Mesothelial cell of epicardium (in vitro differentiated cells): ENCODE measurements around the gene TMEM161A. TPM values are rescaled to one million over a fixed set of nuclear protein-coding genes. Genes with fewer than 3 reads are reported as not detected.

ENCODE experiments used
- DNase-seq, 2 experiments: peaks; one replicate each; pipeline ENCODE4 v3.0.0; 2021; ENCODE audit warnings: low spot score in 2 of 2; ENCODE audit not compliant: unreplicated experiment in 2 of 2
- H3K27ac Mint-ChIP-seq: 2 replicates; pipeline ENCODE4 v1.8.0; 2021; ENCODE audit warnings: mixed read lengths
- H3K27me3 Mint-ChIP-seq: 2 replicates; pipeline ENCODE4 v1.8.0; 2021; ENCODE audit warnings: low read depth, mixed read lengths
- H3K36me3 Mint-ChIP-seq: 2 replicates; pipeline ENCODE4 v1.8.0; 2021; ENCODE audit warnings: mixed read lengths
- H3K4me1 Mint-ChIP-seq: 2 replicates; pipeline ENCODE4 v1.8.0; 2021; ENCODE audit warnings: mixed read lengths
- H3K4me3 Mint-ChIP-seq: 2 replicates; pipeline ENCODE4 v1.8.0; 2021; ENCODE audit warnings: mild to moderate bottlenecking, moderate library complexity, mixed read lengths
- H3K9me3 Mint-ChIP-seq: 2 replicates; pipeline ENCODE4 v1.8.0; 2021; ENCODE audit warnings: mixed read lengths
- total RNA-seq: library from RNA; stranded (reverse); gene quantifications from 3 replicates; pipeline ENCODE4 v1.2.1, GENCODE V29; 2021
- TF ChIP-seq, protein P1 (sequence below): fragments of 200-600 bp; sonication (generic); IDR thresholded peaks from one replicate; pipeline ENCODE4 v1.5.0; 2021; ENCODE audit warnings: antibody characterized with exemption; ENCODE audit not compliant: unreplicated experiment

The TMEM161A gene
- total RNA-seq, 1 donor from 2014 or later: 45.5 TPM

DNA sequence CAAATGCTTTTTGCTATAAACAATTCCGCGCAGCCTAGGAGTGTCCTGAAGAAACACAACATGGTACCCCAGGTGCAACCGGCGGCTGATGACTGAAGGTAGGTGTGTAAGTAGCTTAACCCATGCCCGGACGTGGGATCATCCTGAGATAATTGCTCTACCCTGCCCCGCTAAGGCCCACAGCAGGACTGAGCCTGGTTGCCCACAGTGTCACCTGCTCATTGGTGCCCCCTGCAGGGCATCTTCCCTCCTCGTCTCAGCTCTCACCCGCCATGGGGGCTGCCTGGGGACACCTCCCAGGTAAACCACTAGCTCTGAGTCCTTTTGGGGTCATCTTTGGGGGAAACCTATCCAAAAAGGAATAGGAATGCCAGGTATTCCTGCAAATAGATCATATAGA is 22.3 kb downstream of the TMEM161A start:
- Mint-ChIP-seq H3K27ac (no peak overlapping the region), H3K36me3 (peaks cover 10% of the 10 kb centered on the region), H3K27me3 (peaks cover 7% of the 10 kb centered on the region), H3K9me3 (no peaks in the 10 kb centered on the region), H3K4me1 (no peaks in the 10 kb centered on the region), H3K4me3 (no peak overlapping the region)
- TF ChIP-seq, protein P1, sequence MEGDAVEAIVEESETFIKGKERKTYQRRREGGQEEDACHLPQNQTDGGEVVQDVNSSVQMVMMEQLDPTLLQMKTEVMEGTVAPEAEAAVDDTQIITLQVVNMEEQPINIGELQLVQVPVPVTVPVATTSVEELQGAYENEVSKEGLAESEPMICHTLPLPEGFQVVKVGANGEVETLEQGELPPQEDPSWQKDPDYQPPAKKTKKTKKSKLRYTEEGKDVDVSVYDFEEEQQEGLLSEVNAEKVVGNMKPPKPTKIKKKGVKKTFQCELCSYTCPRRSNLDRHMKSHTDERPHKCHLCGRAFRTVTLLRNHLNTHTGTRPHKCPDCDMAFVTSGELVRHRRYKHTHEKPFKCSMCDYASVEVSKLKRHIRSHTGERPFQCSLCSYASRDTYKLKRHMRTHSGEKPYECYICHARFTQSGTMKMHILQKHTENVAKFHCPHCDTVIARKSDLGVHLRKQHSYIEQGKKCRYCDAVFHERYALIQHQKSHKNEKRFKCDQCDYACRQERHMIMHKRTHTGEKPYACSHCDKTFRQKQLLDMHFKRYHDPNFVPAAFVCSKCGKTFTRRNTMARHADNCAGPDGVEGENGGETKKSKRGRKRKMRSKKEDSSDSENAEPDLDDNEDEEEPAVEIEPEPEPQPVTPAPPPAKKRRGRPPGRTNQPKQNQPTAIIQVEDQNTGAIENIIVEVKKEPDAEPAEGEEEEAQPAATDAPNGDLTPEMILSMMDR: peak; percentile 20
- DNase-seq: no peak

DNA sequence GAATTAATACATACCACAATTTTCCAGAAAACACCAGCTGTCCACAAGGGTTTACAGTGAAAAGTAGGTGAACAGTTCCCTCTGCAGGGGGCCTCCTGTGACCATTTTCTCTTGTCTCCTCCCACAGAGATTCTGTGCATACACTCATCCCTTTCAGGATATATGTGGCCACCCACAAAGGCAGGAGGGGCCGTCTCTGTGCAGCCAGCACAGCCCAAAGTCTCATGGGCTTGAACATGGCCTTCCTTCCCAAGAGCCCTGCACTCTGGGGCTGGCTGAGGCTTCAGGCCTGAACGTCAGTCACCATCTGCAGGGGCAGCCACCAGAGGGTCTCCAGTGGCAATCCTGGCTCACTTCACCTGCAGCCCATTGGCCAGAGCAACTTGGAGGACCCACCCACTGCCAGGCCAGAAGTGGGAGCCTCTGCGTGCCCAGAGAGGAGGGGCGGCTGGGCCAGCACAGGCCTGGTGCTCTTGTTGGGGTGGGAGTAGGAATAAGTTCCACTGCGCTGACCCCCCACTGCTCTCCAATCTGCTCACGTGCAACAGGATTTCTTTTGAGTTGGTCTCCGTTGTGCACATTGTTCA is 25.1 kb downstream of the TMEM161A start:
- Mint-ChIP-seq H3K27ac (no peak overlapping the region), H3K27me3 (peaks cover 13% of the 10 kb centered on the region), H3K36me3 (peaks cover 4% of the 10 kb centered on the region), H3K9me3 (no peaks in the 10 kb centered on the region), H3K4me1 (peaks cover 3% of the 10 kb centered on the region), H3K4me3 (no peak overlapping the region)
- no peak for DNase-seq
- TF ChIP-seq, protein P1: no peak

DNA sequence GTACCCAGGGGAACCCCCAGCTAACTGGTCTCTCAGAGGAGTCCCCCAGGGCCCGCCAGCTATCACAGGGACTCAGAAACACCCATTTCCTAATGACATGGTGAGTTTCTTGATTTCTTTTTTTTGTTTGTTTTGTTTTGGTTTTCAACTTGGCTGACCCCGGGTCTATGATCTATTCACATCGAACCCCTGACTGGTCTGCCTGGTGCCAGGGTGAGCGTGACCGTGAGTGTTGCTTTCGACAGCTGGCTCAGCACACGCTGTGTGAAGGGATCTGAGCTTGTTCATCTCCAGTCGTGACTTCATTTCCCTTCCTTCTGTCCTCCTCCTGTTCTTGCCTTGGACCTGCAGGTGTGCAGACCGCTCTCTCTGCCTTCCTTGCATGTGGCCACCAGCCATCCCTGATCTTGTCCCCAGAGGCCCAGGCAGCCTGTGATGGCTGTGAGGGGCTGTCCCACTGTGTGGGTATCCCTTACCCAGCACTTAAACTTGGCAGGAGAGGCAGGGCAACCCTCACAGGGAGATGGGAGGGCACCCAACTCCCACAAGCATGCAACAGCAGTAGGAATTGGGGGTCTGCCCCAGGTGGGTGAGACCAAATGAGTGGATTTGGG is 26.2 kb downstream of the TMEM161A start:
- H3K9me3 Mint-ChIP-seq: no peaks in the 10 kb centered on the region
- H3K4me1 Mint-ChIP-seq: peaks cover 8% of the 10 kb centered on the region
- peaks cover 6% of the 10 kb centered on the region for H3K36me3 Mint-ChIP-seq
- no peak overlapping the region for H3K4me3 Mint-ChIP-seq
- H3K27ac Mint-ChIP-seq: no peak overlapping the region
- H3K27me3 Mint-ChIP-seq: peaks cover 13% of the 10 kb centered on the region
- no peak for DNase-seq
- TF ChIP-seq, protein P1: no peak

DNA sequence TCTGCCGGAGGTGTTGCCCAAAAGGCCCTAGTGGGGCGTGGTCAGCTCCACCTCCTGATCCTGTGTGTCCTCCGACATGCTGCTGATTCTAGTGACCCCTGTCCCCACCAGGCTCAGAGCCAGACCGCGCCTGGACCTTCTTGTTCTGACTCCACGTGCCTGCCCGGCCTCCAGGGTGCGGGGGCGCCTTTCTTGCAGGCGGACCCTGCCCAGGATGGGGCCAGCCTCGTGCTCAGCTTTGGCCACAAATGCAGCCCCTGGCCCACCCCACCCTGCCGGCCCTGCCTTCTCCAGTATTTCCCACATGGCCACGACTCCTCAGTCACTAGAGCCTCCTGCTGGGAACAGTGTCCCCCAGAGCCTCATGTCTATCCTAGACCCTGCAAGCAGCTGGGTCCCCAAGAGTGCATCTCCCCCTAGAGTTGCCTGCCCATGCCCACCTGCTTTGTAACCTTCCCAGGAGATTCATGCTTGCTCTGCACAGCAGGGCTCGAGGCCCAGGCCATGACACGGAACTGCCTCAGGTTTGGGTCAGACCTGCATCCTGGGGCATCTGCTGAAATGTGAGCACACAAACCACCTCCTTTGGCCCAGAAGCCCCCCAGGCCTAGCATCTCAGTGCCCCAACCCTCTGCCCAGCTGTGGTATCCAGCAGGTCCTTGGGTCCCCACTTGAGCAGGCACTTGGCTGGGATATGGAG is 27.0 kb downstream of the TMEM161A start:
- DNase-seq: no peak

DNA sequence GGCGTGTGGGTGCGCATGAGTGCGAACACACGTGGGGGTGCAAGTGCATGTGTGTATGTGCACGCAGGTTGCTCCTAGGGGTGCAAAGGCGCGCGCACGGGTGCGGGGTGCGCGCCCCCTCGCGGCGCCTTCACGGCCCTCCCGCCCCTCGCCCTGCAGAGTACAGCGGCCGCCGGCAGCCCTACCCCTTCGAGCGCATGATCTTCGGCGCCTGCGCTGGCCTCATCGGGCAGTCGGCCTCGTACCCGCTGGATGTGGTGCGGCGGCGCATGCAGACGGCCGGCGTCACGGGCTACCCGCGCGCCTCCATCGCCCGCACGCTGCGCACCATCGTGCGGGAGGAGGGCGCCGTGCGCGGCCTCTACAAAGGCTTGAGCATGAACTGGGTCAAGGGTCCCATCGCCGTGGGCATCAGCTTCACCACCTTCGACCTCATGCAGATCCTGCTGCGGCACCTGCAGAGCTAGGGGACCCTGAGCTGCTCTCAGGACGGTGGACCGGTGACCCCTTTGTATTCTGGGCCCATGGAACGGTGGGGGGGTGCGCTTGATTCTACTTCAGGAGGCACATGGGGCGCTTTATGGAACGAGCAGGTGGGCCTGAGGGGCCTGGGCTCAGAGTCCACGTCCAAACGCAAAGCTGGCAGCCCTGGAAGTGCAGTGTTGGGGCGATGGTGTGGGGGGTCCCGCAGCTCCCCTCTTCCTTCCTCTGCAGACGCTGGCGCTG is 27.7 kb downstream of the TMEM161A start:
- no peak overlapping the region for H3K27ac Mint-ChIP-seq
- peak overlapping the region; percentile 31 for H3K4me3 Mint-ChIP-seq
- H3K9me3 Mint-ChIP-seq: no peaks in the 10 kb centered on the region
- DNase-seq: peak in 1 of 2 experiments; percentile 63
- peaks cover 13% of the 10 kb centered on the region for H3K27me3 Mint-ChIP-seq
- TF ChIP-seq, protein P1: no peak
- peaks cover 5% of the 10 kb centered on the region for H3K36me3 Mint-ChIP-seq
- peaks cover 16% of the 10 kb centered on the region for H3K4me1 Mint-ChIP-seq

More for the DNA sequence above, 27.0 kb downstream of the TMEM161A start:
- Mint-ChIP-seq H3K27me3 (peaks cover 13% of the 10 kb centered on the region), H3K27ac (no peak overlapping the region), H3K4me1 (peaks cover 10% of the 10 kb centered on the region), H3K9me3 (no peaks in the 10 kb centered on the region), H3K4me3 (peak overlapping the region; percentile 24), H3K36me3 (peaks cover 5% of the 10 kb centered on the region)
- TF ChIP-seq, protein P1: no peak
